ENCODE measurements around the gene SORL1. TPM values are rescaled to one million over a fixed set of nuclear protein-coding genes. Genes with fewer than 3 reads are reported as not detected.

SORL1 gene
- total and polyA plus RNA-seq, 9 of the 15 experiments (the other 6 are each of a cell fraction or from before 2014, with no cell fraction given) = 0.01 to 0.66 TPM; not detected in 7

DNA sequence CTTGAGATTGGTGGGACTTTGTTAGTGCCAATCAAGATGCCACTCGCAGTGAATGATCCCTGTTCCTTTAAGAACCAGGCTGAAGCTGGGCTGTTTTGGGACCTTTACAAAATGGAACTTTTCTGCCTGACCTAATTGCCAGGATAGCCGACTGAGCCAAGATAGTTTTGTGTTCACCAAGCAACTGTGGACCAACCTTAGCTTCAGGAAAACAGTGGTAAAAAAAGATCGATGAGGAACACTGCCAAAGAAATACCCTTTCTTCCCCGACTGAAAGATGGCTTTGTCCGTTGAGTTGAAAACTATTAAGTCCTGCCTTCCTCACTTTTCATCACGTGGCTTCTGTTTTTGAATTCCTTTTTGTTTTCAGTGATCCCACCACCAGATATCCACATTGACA is 158.6 kb downstream of the SORL1 start (continued):
- TF ChIP-seq ZNF79 (CRISPR knock-in tag; IDR thresholded peaks at IDR 0.05; ENCODE audit: low read depth) (no peak), MYNN (IDR thresholded peaks at IDR 0.05) (no peak), MYNN (CRISPR knock-in tag; IDR thresholded peaks at IDR 0.05) (no peak), CXXC5 (CRISPR knock-in tag; IDR thresholded peaks at IDR 0.05) (no peak), FOXJ3 (CRISPR knock-in tag; IDR thresholded peaks at IDR 0.05) (no peak), ZNF140 (CRISPR knock-in tag; IDR thresholded peaks at IDR 0.05) (no peak), GATAD2A (IDR thresholded peaks at IDR 0.05) (no peak), SMARCC2 (IDR thresholded peaks at IDR 0.05; ENCODE audit: low read depth) (no peak), EHMT2 (IDR thresholded peaks at IDR 0.05) (no peak), ARID2 (IDR thresholded peaks at IDR 0.05) (no peak)
- TF ChIP-seq, protein P1, sequence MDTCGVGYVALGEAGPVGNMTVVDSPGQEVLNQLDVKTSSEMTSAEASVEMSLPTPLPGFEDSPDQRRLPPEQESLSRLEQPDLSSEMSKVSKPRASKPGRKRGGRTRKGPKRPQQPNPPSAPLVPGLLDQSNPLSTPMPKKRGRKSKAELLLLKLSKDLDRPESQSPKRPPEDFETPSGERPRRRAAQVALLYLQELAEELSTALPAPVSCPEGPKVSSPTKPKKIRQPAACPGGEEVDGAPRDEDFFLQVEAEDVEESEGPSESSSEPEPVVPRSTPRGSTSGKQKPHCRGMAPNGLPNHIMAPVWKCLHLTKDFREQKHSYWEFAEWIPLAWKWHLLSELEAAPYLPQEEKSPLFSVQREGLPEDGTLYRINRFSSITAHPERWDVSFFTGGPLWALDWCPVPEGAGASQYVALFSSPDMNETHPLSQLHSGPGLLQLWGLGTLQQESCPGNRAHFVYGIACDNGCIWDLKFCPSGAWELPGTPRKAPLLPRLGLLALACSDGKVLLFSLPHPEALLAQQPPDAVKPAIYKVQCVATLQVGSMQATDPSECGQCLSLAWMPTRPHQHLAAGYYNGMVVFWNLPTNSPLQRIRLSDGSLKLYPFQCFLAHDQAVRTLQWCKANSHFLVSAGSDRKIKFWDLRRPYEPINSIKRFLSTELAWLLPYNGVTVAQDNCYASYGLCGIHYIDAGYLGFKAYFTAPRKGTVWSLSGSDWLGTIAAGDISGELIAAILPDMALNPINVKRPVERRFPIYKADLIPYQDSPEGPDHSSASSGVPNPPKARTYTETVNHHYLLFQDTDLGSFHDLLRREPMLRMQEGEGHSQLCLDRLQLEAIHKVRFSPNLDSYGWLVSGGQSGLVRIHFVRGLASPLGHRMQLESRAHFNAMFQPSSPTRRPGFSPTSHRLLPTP (IDR thresholded peaks at IDR 0.05; ENCODE audit: borderline replicate concordance, extremely low read depth, insufficient read length) = no peak
- TF ChIP-seq, protein P2, sequence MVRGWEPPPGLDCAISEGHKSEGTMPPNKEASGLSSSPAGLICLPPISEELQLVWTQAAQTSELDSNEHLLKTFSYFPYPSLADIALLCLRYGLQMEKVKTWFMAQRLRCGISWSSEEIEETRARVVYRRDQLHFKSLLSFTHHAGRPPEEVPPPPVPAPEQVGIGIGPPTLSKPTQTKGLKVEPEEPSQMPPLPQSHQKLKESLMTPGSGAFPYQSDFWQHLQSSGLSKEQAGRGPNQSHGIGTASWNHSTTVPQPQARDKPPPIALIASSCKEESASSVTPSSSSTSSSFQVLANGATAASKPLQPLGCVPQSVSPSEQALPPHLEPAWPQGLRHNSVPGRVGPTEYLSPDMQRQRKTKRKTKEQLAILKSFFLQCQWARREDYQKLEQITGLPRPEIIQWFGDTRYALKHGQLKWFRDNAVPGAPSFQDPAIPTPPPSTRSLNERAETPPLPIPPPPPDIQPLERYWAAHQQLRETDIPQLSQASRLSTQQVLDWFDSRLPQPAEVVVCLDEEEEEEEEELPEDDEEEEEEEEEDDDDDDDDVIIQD (CRISPR knock-in tag; IDR thresholded peaks at IDR 0.05) = no peak
